SK-N-SH (cell line): ENCODE data around the gene SLC25A24. TPM values are rescaled to one million over a fixed set of nuclear protein-coding genes. Genes with fewer than 3 reads are reported as not detected.
A peak's percentile ranks its signal among the peaks of the same experiment; 100 is the strongest.

Source experiments
- CTCF ChIA-PET: fragments of 300-600, 350-600 bp; formaldehyde crosslinking; extraction: SDS; loops from one replicate; lab custom pipeline; 2021; lab: Yijun Ruan, JAX
- POLR2A ChIA-PET: fragments of 350-600 bp; sonication (Branson Sonifier 250); formaldehyde crosslinking; extraction: SDS; loops from one replicate; lab custom pipeline; 2020; ENCODE audit warnings: antibody characterized with exemption, inconsistent platforms; lab: Yijun Ruan, JAX
- DNase-seq: peaks from one replicate; pipeline ENCODE4 v3.0.0; 2012
- H2AFZ ChIP-seq: fragments of 200-600 bp; sonication (generic); 2 replicates; pipeline ENCODE4 v1.8.1; 2016; ENCODE audit warnings: antibody characterized with exemption, mild to moderate bottlenecking, low read depth
- H3F3A ChIP-seq: fragments of 200-600 bp; sonication (generic); replicated peaks from 2 replicates; pipeline ENCODE3; 2016; ENCODE audit warnings: antibody characterized with exemption, mild to moderate bottlenecking; ENCODE audit not compliant: insufficient read depth
- H3K27ac ChIP-seq, 2 experiments: fragments of 200-500 bp in 1 of 2; fragments of 200-600 bp in 1 of 2; sonication (Bioruptor generic) in 1 of 2; sonication (generic), shearing (Covaris generic) in 1 of 2; 2 replicates each; pipeline versions ENCODE4 v1.5.1 to v1.6.1; 2014 to 2016; ENCODE audit warnings: low read depth in 2 of 2, inconsistent platforms in 1 of 2, low read length in 1 of 2, mild to moderate bottlenecking in 1 of 2, mixed read lengths in 1 of 2
- H3K27me3 ChIP-seq: fragments of 200-600 bp; sonication (generic), shearing (Covaris generic); 2 replicates; pipeline ENCODE4 v1.6.1; 2016; ENCODE audit warnings: mixed run types; ENCODE audit not compliant: insufficient read depth
- H3K36me3 ChIP-seq, 2 experiments: fragments of 200-500 bp in 1 of 2; fragments of 200-600 bp in 1 of 2; sonication (Bioruptor generic) in 1 of 2; sonication (generic) in 1 of 2; replicated peaks in 1 of 2; 2 replicates each; pipeline versions ENCODE3 to v1.5.1; 2014 to 2016; ENCODE audit warnings: low read length in 1 of 2, mild to moderate bottlenecking in 1 of 2; ENCODE audit not compliant: insufficient read depth in 2 of 2, control insufficient read depth in 1 of 2
- H3K4me1 ChIP-seq, 2 experiments: fragments of 200-500 bp in 1 of 2; fragments of 200-600 bp in 1 of 2; sonication (Bioruptor generic) in 1 of 2; sonication (generic), shearing (Covaris generic) in 1 of 2; 2 replicates each; pipeline versions ENCODE4 v1.5.1 to v1.6.1; 2014 to 2016; ENCODE audit warnings: low read depth in 1 of 2, low read length in 1 of 2, mixed run types in 1 of 2; ENCODE audit not compliant: insufficient read depth in 2 of 2, control insufficient read depth in 1 of 2
- H3K4me2 ChIP-seq: fragments of 200-600 bp; sonication (generic), shearing (Covaris generic); 2 replicates; pipeline ENCODE4 v1.6.1; 2017; ENCODE audit warnings: mixed run types
- H3K4me3 ChIP-seq, 2 experiments: fragments of 200-500 bp in 1 of 2; fragments of 200-600 bp in 1 of 2; sonication (Bioruptor generic) in 1 of 2; sonication (generic), shearing (Covaris generic) in 1 of 2; 2 replicates each; pipeline versions ENCODE4 v1.5.1 to v1.8.1; 2014 to 2016; ENCODE audit warnings: low read depth in 2 of 2, inconsistent platforms in 1 of 2, low read length in 1 of 2, mild to moderate bottlenecking in 1 of 2, mixed read lengths in 1 of 2, moderate library complexity in 1 of 2
- H3K79me2 ChIP-seq: fragments of 200-600 bp; sonication (generic); 2 replicates; pipeline ENCODE4 v1.8.1; 2017; ENCODE audit warnings: mild to moderate bottlenecking; ENCODE audit not compliant: insufficient read depth
- H3K9ac ChIP-seq: fragments of 200-600 bp; sonication (generic); 2 replicates; pipeline ENCODE4 v1.6.1; 2017; ENCODE audit warnings: mixed run types
- H3K9me2 ChIP-seq: fragments of 200-600 bp; sonication (generic); 2 replicates; pipeline ENCODE4 v1.6.1; 2017; ENCODE audit warnings: mixed run types
- H3K9me3 ChIP-seq: fragments of 200-600 bp; sonication (generic); 2 replicates; pipeline ENCODE4 v1.6.1; 2017; ENCODE audit warnings: mixed run types, mild to moderate bottlenecking, moderate library complexity
- H4K20me1 ChIP-seq: fragments of 200-600 bp; sonication (generic); 2 replicates; pipeline ENCODE4 v1.6.1; 2017; ENCODE audit warnings: mild to moderate bottlenecking, mixed run types; ENCODE audit not compliant: insufficient read depth
- CHD2 ChIP-seq: fragments of 150-350 bp; IDR thresholded peaks from 2 replicates; pipeline ENCODE4 v1.6.1; 2018; ENCODE audit warnings: low read length; ENCODE audit not compliant: partially characterized antibody
- ELF1 ChIP-seq: IDR thresholded peaks from 2 replicates; pipeline ENCODE4 v1.4.0; 2012
- EP300 ChIP-seq, 2 experiments: IDR thresholded peaks; 2 replicates each; pipeline versions ENCODE4 v1.4.0 to v1.6.1; 2012; ENCODE audit warnings: borderline replicate concordance in 1 of 2, low read depth in 1 of 2, low read length in 1 of 2
- EZH2phosphoT487 ChIP-seq: fragments of 200-600 bp; sonication (generic); IDR thresholded peaks from 2 replicates; pipeline ENCODE4 v1.6.1; 2017; ENCODE audit warnings: low read depth, mixed run types, mild to moderate bottlenecking, antibody characterized with exemption, moderate library complexity, borderline replicate concordance
- FOSL2 ChIP-seq: IDR thresholded peaks from 2 replicates; pipeline ENCODE4 v1.4.0; 2012; ENCODE audit warnings: low read depth, mild to moderate bottlenecking, moderate library complexity, borderline replicate concordance
- FOXJ3 ChIP-seq: sonication (generic); formaldehyde crosslinking; IDR thresholded peaks from 2 replicates; pipeline ENCODE4 v1.5.1; 2020; ENCODE audit warnings: mild to moderate bottlenecking, missing genetic modification reagents
- FOXM1 ChIP-seq: IDR thresholded peaks from 2 replicates; pipeline ENCODE4 v1.4.0; 2012; ENCODE audit warnings: low read depth, mild to moderate bottlenecking
- GABPA ChIP-seq: IDR thresholded peaks from 2 replicates; pipeline ENCODE4 v1.4.0; 2012; ENCODE audit warnings: low read depth, mild to moderate bottlenecking
- GATA2 ChIP-seq: sonication (generic); formaldehyde crosslinking; IDR thresholded peaks from 2 replicates; pipeline ENCODE4 v1.5.0; 2020; ENCODE audit warnings: mild to moderate bottlenecking, missing genetic modification reagents
- IRF3 ChIP-seq: fragments of 150-350 bp; IDR thresholded peaks from 2 replicates; pipeline ENCODE4 v1.6.1; 2016; ENCODE audit warnings: mild to moderate bottlenecking, low read depth, low read length
- MAX ChIP-seq: IDR thresholded peaks from 2 replicates; pipeline ENCODE4 v1.4.0; 2012; ENCODE audit warnings: low read depth
- MXI1 ChIP-seq: IDR thresholded peaks from 2 replicates; pipeline ENCODE4 v1.6.1; 2012; ENCODE audit warnings: mild to moderate bottlenecking, low read depth, low read length, improper control_type of control experiment
- NFIC ChIP-seq: IDR thresholded peaks from 2 replicates; pipeline ENCODE4 v1.4.0; 2012; ENCODE audit warnings: borderline replicate concordance
- NRF1 ChIP-seq: IDR thresholded peaks from 2 replicates; pipeline ENCODE4 v1.6.1; 2012; ENCODE audit warnings: low read depth, mild to moderate bottlenecking, low read length
- PBX3 ChIP-seq: IDR thresholded peaks from 2 replicates; pipeline ENCODE4; 2012
- POLR2AphosphoS5 ChIP-seq: IDR thresholded peaks from 2 replicates; pipeline ENCODE4 v1.6.1; 2012; ENCODE audit warnings: low read depth, low read length
- RAD21 ChIP-seq: IDR thresholded peaks from 2 replicates; pipeline ENCODE4 v1.6.1; 2012; ENCODE audit warnings: mild to moderate bottlenecking, low read length
- RCOR1 ChIP-seq: fragments of 150-350 bp; IDR thresholded peaks from 2 replicates; pipeline ENCODE4 v1.6.1; 2017; ENCODE audit warnings: antibody characterized with exemption, low read length
- SIN3A ChIP-seq: IDR thresholded peaks from 2 replicates; pipeline ENCODE4 v1.6.1; 2012; ENCODE audit warnings: low read depth, mild to moderate bottlenecking, low read length, moderate library complexity, borderline replicate concordance
- SMC3 ChIP-seq: IDR thresholded peaks from 2 replicates; pipeline ENCODE4 v1.6.1; 2012; ENCODE audit warnings: low read depth, low read length, improper control_type of control experiment
- TAF1 ChIP-seq: IDR thresholded peaks from 2 replicates; pipeline ENCODE4 v1.6.1; 2012; ENCODE audit warnings: low read depth, mild to moderate bottlenecking, low read length, moderate library complexity, borderline replicate concordance
- TCF12 ChIP-seq: IDR thresholded peaks from 2 replicates; pipeline ENCODE4 v1.4.0; 2012
- TEAD4 ChIP-seq: IDR thresholded peaks from 2 replicates; pipeline ENCODE4 v1.4.0; 2012; ENCODE audit warnings: mild to moderate bottlenecking, borderline replicate concordance; ENCODE audit not compliant: insufficient read depth
- USF1 ChIP-seq: IDR thresholded peaks from 2 replicates; pipeline ENCODE4 v1.4.0; 2012; ENCODE audit warnings: low read depth, borderline replicate concordance
- USF2 ChIP-seq: fragments of 150-350 bp; IDR thresholded peaks from 2 replicates; pipeline ENCODE4 v1.6.1; 2017; ENCODE audit warnings: antibody characterized with exemption, low read length, low read depth, borderline replicate concordance
- YY1 ChIP-seq: IDR thresholded peaks from 2 replicates; pipeline ENCODE4 v1.4.0; 2012; ENCODE audit warnings: low read depth, mild to moderate bottlenecking
- ZBTB33 ChIP-seq: IDR thresholded peaks from 2 replicates; pipeline ENCODE4 v1.4.0; 2012; ENCODE audit warnings: low read depth, borderline replicate concordance
- WGBS: methylation state at CpG from one replicate; pipeline ENCODE4 v1.1.6; 2017; ENCODE audit warnings: low lambda C conversion rate; 5-methylcytosine and 5-hydroxymethylcytosine counted together
- polyA plus RNA-seq, 3 experiments: library from polyadenylated mRNA; depleted of rRNA; stranded (reverse); fragments of >200 nt; gene quantifications; 2 replicates each; pipeline ENCODE4 v1.2.3, GENCODE V29; 2012

Gene SLC25A24
- polyA plus RNA-seq, 1 of the 3 experiments (the other 2 are of a cell fraction), result 11.3 TPM

- Histone ChIP-seq H4K20me1 (no peaks in the 10 kb centered on the region), H3F3A (peaks cover 10% of the 10 kb centered on the region), H3K79me2 (no peaks in the 10 kb centered on the region), H3K36me3 (no peaks in the 10 kb centered on the region), H3K27ac (peak overlapping the region; percentile 41 to 47), H3K4me2 (peak overlapping the region; percentile 11; the same call in 1 of the 2 replicates), H3K9me2 (no peaks in the 10 kb centered on the region), H3K4me1 (peaks cover 7 to 8% of the 10 kb centered on the region in 2 experiments; a peak in 3 of 4 replicates), H3K9ac (no peak overlapping the region), H3K27me3 (no peaks in the 10 kb centered on the region), H3K4me3 (no peak overlapping the region), H2AFZ (peak overlapping the region; percentile 81), H3K9me3 (no peaks in the 10 kb centered on the region)
- WGBS, result 29% methylated on average over 5 of the region's 5 CpGs
- DNase-seq, result peak; percentile 50
- CTCF ChIA-PET, result interaction anchor here (1.0 to 16.0 kb wide), 3 partner anchors 7 to 589 kb away, joined by 3 to 597 read pairs (median 3); no protein-coding TSS in a partner anchor
- POLR2A ChIA-PET, result no interaction called here
- TF ChIP-seq USF2, result no peak
- no peak for TF ChIP-seq MXI1
- peak; percentile 65 for TF ChIP-seq MAX
- no peak for TF ChIP-seq NFIC
- peak; percentile 42 to 61; a peak in 3 of 4 replicates for TF ChIP-seq EP300 (IDR thresholded peaks at IDR 0.05; ENCODE audit: borderline replicate concordance in 1 of 2, low read depth in 1 of 2, low read length in 1 of 2)
- TF ChIP-seq ELF1, result no peak
- 0 out of 2 replicates have a peak, but pooled peaks have one; percentile 37 for TF ChIP-seq ZBTB33
- no peak for TF ChIP-seq EZH2phosphoT487
- peak; percentile 71 for TF ChIP-seq TEAD4
- no peak for TF ChIP-seq IRF3
- TF ChIP-seq CHD2, result peak; percentile 20
- peak; percentile 67 for TF ChIP-seq FOSL2
- 0 out of 2 replicates have a peak, but pooled peaks have one; percentile 19 for TF ChIP-seq TAF1
- peak; percentile 35 for TF ChIP-seq PBX3
- TF ChIP-seq RAD21, result no peak
- TF ChIP-seq GABPA, result no peak
- peak; percentile 78; the same call in 1 of the 2 replicates for TF ChIP-seq YY1
- peak; percentile 6 for TF ChIP-seq GATA2 (CRISPR knock-in tag)
- peak; percentile 57 for TF ChIP-seq TCF12
- TF ChIP-seq FOXJ3, result no peak
- TF ChIP-seq RCOR1, result peak; percentile 71
- TF ChIP-seq FOXM1, result no peak
- TF ChIP-seq POLR2AphosphoS5, result no peak; the same call in 1 of the 2 replicates
- no peak for TF ChIP-seq NRF1
- peak; percentile 89 for TF ChIP-seq USF1
- TF ChIP-seq SMC3, result no peak
- TF ChIP-seq SIN3A, result no peak
Observed at GRCh38 chr1:108117945-108118902, 81.9 kb downstream of the SLC25A24 start.
